ENCODE measurements around the gene CYP27A1.

The CYP27A1 gene

DNA sequence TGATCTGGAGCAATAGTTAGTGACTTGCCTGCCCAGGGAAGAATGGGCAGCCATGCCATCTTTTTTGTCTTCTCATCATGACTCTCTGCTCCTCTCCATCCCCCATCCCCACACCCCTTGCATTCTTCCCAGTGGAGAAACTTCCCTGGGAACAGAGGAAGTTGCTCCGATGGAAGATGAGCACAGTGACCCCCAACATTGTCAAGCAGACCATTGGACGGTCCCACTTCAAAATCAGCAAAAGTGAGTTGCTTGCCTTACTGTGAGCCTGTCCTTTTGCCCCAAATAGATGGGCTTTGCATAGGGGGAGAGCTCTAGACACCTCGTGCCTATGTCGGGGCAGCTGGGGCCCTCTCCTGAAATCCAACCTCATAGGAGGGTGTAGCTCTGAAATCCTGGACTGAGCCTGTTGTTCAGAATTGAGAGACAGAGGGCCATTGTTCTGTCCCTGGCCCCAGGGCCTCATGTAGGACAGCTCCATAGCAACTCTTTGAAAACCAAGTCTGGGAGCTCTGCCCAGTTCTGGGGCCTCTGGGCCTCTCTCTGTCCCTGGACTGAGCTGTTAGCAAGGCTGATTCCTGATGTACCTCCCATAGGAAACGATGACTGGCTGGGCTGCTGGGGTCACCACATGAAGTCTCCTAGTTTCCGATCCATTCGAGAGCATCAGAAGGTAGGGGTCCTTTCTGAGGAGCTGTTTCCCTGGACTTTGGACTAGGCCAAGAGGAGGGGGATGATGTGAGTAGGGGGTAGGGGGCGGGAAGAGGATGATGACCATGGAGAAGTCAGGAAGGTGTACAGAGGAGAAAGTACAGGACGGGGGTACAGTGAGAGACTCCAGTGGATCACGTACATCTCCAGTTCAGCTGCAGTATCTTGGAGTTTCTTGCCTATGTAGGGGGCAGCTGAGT is 36.1 kb upstream of the CYP27A1 start:
- Histone ChIP-seq H3K27ac (ENCODE audit: low read depth, low read length) (no peak overlapping the region), H3K18ac (ENCODE audit: low read length) (no peak overlapping the region), H3K27me3 (ENCODE audit: insufficient read depth, low read length) (no peaks in the 10 kb centered on the region), H4K8ac (ENCODE audit: low read depth, low read length) (no peak overlapping the region), H3K79me1 (ENCODE audit: low read length) (no peaks in the 10 kb centered on the region), H3K9me3 (ENCODE audit: insufficient read depth, low read depth, low read length) (no peaks in the 10 kb centered on the region), H2BK120ac (ENCODE audit: insufficient read depth, low read length, poor library complexity) (no peak overlapping the region), H3K4me3 (ENCODE audit: low read depth, low read length) (no peak overlapping the region), H3K14ac (ENCODE audit: low read length) (no peak overlapping the region), H2BK12ac (ENCODE audit: low read length) (no peak overlapping the region), H4K12ac (ENCODE audit: low read depth, low read length) (no peak overlapping the region), H3K79me2 (ENCODE audit: control insufficient read depth, insufficient read depth, low read length, poor library complexity) (no peaks in the 10 kb centered on the region), H2BK5ac (ENCODE audit: low read depth, low read length, poor library complexity) (no peak overlapping the region), H3K36me3 (ENCODE audit: control insufficient read depth in 1 of 2, insufficient read depth in 2 of 2, low read length in 2 of 2) (peaks cover 47 to 62% of the 10 kb centered on the region in 2 experiments), H3K4ac (ENCODE audit: low read depth, low read length) (no peak overlapping the region), H4K91ac (ENCODE audit: low read depth, low read length) (no peak overlapping the region), H2AK5ac (ENCODE audit: low read length) (no peak overlapping the region), H3K4me2 (ENCODE audit: low read length) (no peak overlapping the region), H3K4me1 (ENCODE audit: control insufficient read depth in 1 of 2, insufficient read depth in 2 of 2, low read length in 2 of 2) (peaks cover 0 to 6% of the 10 kb centered on the region in 2 experiments), H3K9ac (ENCODE audit: low read length) (no peak overlapping the region), H2AFZ (ENCODE audit: insufficient read depth, low read length, poor library complexity) (no peak overlapping the region), H3K23ac (ENCODE audit: low read length) (no peak overlapping the region)
- WGBS (ENCODE audit: extremely low coverage, insufficient coverage, insufficient read length): no CpG with 5 or more reads among the region's 10 CpGs
- no peak for DNase-seq

DNA sequence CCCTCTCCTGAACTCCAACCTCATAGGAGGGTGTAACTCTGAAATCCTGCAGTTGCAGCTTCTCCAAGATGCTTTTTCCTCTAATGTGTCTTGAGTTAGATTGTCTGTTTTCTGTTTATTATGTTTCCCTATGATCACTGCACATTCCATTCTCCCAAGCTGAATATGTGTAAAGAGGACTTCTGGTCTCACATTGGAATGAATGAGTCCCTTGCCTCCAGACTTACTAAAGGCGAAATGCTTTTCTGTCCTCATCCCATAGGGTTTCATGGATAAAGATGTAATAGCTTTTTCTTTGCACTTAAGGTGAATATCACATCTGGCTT is 35.5 kb upstream of the CYP27A1 start:
- Histone ChIP-seq H3K18ac (ENCODE audit: low read length) (no peak overlapping the region), H3K79me1 (ENCODE audit: low read length) (no peaks in the 10 kb centered on the region), H2AK5ac (ENCODE audit: low read length) (no peak overlapping the region), H2AFZ (ENCODE audit: insufficient read depth, low read length, poor library complexity) (no peak overlapping the region), H3K4ac (ENCODE audit: low read depth, low read length) (no peak overlapping the region), H2BK12ac (ENCODE audit: low read length) (no peak overlapping the region), H3K27me3 (ENCODE audit: insufficient read depth, low read length) (no peaks in the 10 kb centered on the region), H2BK120ac (ENCODE audit: insufficient read depth, low read length, poor library complexity) (no peak overlapping the region), H3K79me2 (ENCODE audit: control insufficient read depth, insufficient read depth, low read length, poor library complexity) (no peaks in the 10 kb centered on the region), H3K9ac (ENCODE audit: low read length) (no peak overlapping the region), H4K8ac (ENCODE audit: low read depth, low read length) (no peak overlapping the region), H3K4me3 (ENCODE audit: low read depth, low read length) (no peak overlapping the region), H4K91ac (ENCODE audit: low read depth, low read length) (no peak overlapping the region), H2BK5ac (ENCODE audit: low read depth, low read length, poor library complexity) (no peak overlapping the region), H4K12ac (ENCODE audit: low read depth, low read length) (no peak overlapping the region), H3K27ac (ENCODE audit: low read depth, low read length) (no peak overlapping the region), H3K36me3 (ENCODE audit: control insufficient read depth in 1 of 2, insufficient read depth in 2 of 2, low read length in 2 of 2) (peaks cover 41 to 57% of the 10 kb centered on the region in 2 experiments), H3K9me3 (ENCODE audit: insufficient read depth, low read depth, low read length) (no peaks in the 10 kb centered on the region), H3K14ac (ENCODE audit: low read length) (no peak overlapping the region), H3K4me2 (ENCODE audit: low read length) (no peak overlapping the region), H3K23ac (ENCODE audit: low read length) (no peak overlapping the region), H3K4me1 (ENCODE audit: control insufficient read depth in 1 of 2, insufficient read depth in 2 of 2, low read length in 2 of 2) (peaks cover 0 to 6% of the 10 kb centered on the region in 2 experiments)
- WGBS (ENCODE audit: extremely low coverage, insufficient coverage, insufficient read length): no CpG with 5 or more reads among the region's 1 CpG
- DNase-seq: no peak

DNA sequence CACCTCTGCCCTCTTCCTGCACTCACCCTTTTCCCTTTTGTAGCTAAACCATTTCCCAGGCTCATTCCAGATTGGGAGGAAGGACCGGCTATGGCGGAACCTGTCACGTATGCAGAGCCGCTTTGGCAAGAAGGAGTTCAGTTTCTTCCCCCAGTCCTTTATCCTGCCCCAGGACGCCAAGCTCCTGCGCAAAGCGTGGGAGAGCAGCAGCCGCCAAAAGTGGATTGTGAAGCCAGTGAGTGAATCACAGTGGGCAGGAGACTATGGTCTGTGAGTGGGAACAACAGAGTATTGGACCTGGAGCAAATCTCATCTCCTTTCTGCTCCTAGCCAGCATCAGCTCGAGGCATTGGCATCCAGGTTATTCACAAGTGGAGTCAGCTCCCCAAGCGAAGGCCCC is 35.0 kb upstream of the CYP27A1 start:
- no peaks in the 10 kb centered on the region for H3K27me3 ChIP-seq (ENCODE audit: insufficient read depth, low read length)
- WGBS (ENCODE audit: extremely low coverage, insufficient coverage, insufficient read length): no CpG with 5 or more reads among the region's 10 CpGs
- no peak overlapping the region for H3K9ac ChIP-seq (ENCODE audit: low read length)
- peaks cover 43 to 59% of the 10 kb centered on the region in 2 experiments for H3K36me3 ChIP-seq (ENCODE audit: control insufficient read depth in 1 of 2, insufficient read depth in 2 of 2, low read length in 2 of 2)
- H3K4me3 ChIP-seq (ENCODE audit: low read depth, low read length): no peak overlapping the region
- no peak overlapping the region for H3K18ac ChIP-seq (ENCODE audit: low read length)
- H2AK5ac ChIP-seq (ENCODE audit: low read length): no peak overlapping the region
- DNase-seq: no peak
- no peak overlapping the region for H4K12ac ChIP-seq (ENCODE audit: low read depth, low read length)
- no peak overlapping the region for H2BK12ac ChIP-seq (ENCODE audit: low read length)
- H3K4ac ChIP-seq (ENCODE audit: low read depth, low read length): no peak overlapping the region
- H2BK120ac ChIP-seq (ENCODE audit: insufficient read depth, low read length, poor library complexity): no peak overlapping the region
- no peaks in the 10 kb centered on the region for H3K79me1 ChIP-seq (ENCODE audit: low read length)
- H4K91ac ChIP-seq (ENCODE audit: low read depth, low read length): no peak overlapping the region
- no peaks in the 10 kb centered on the region for H3K9me3 ChIP-seq (ENCODE audit: insufficient read depth, low read depth, low read length)
- H2BK5ac ChIP-seq (ENCODE audit: low read depth, low read length, poor library complexity): no peak overlapping the region
- no peak overlapping the region for H3K23ac ChIP-seq (ENCODE audit: low read length)
- H3K27ac ChIP-seq (ENCODE audit: low read depth, low read length): no peak overlapping the region
- peaks cover 0 to 6% of the 10 kb centered on the region in 2 experiments for H3K4me1 ChIP-seq (ENCODE audit: control insufficient read depth in 1 of 2, insufficient read depth in 2 of 2, low read length in 2 of 2)
- H2AFZ ChIP-seq (ENCODE audit: insufficient read depth, low read length, poor library complexity): no peak overlapping the region
- H3K4me2 ChIP-seq (ENCODE audit: low read length): no peak overlapping the region
- H3K14ac ChIP-seq (ENCODE audit: low read length): no peak overlapping the region
- H4K8ac ChIP-seq (ENCODE audit: low read depth, low read length): no peak overlapping the region
- H3K79me2 ChIP-seq (ENCODE audit: control insufficient read depth, insufficient read depth, low read length, poor library complexity): no peaks in the 10 kb centered on the region

DNA sequence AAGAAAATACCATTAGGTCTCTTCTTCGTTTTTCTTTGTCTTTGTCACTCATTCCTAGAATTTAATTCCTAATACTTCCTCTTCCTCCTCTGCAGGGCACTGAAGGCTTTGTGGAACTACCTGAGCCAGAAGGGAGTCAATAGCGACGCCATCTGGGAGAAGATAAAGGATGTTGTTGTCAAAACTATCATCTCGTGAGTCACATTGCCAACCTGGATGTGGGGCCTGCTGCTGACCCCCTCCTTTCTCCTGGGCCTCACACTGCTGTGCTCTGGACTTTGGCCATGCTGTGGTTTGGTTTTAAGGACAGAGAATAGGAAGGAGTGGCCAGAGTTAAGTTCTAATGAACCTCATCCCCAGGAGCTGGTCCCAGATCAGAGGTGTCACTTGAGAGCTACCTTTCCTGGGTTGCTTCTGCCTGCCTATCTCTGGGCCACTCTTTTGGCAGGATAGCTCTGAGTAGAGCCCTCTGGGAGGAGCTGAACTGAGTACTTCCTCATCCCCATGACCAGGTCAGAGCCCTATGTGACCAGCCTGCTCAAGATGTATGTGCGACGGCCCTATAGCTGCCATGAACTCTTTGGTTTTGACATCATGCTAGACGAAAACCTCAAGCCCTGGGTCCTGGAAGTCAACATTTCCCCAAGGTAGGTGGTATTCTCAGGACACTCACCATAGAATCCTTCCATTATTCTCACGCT is 33.1 kb upstream of the CYP27A1 start:
- no CpG with 5 or more reads among the region's 8 CpGs for WGBS (ENCODE audit: extremely low coverage, insufficient coverage, insufficient read length)
- H3K23ac ChIP-seq (ENCODE audit: low read length): no peak overlapping the region

More for the DNA sequence above, 33.1 kb upstream of the CYP27A1 start:
- no peak overlapping the region for H3K4me3 ChIP-seq (ENCODE audit: low read depth, low read length)
- H3K36me3 ChIP-seq (ENCODE audit: control insufficient read depth in 1 of 2, insufficient read depth in 2 of 2, low read length in 2 of 2): peaks cover 57 to 79% of the 10 kb centered on the region in 2 experiments
- H3K27me3 ChIP-seq (ENCODE audit: insufficient read depth, low read length): no peaks in the 10 kb centered on the region
- H3K4me1 ChIP-seq (ENCODE audit: control insufficient read depth in 1 of 2, insufficient read depth in 2 of 2, low read length in 2 of 2): peaks cover 0 to 6% of the 10 kb centered on the region in 2 experiments
- no peak for DNase-seq
- H2AFZ ChIP-seq (ENCODE audit: insufficient read depth, low read length, poor library complexity): no peak overlapping the region
- H4K91ac ChIP-seq (ENCODE audit: low read depth, low read length): no peak overlapping the region
- no peak overlapping the region for H3K14ac ChIP-seq (ENCODE audit: low read length)
- no peak overlapping the region for H3K4me2 ChIP-seq (ENCODE audit: low read length)
- no peak overlapping the region for H2BK5ac ChIP-seq (ENCODE audit: low read depth, low read length, poor library complexity)
- no peak overlapping the region for H4K12ac ChIP-seq (ENCODE audit: low read depth, low read length)
- no peaks in the 10 kb centered on the region for H3K79me2 ChIP-seq (ENCODE audit: control insufficient read depth, insufficient read depth, low read length, poor library complexity)
- H4K8ac ChIP-seq (ENCODE audit: low read depth, low read length): no peak overlapping the region
- no peak overlapping the region for H3K18ac ChIP-seq (ENCODE audit: low read length)
- no peak overlapping the region for H3K4ac ChIP-seq (ENCODE audit: low read depth, low read length)
- no peak overlapping the region for H3K27ac ChIP-seq (ENCODE audit: low read depth, low read length)
- no peaks in the 10 kb centered on the region for H3K79me1 ChIP-seq (ENCODE audit: low read length)
- H3K9me3 ChIP-seq (ENCODE audit: insufficient read depth, low read depth, low read length): no peaks in the 10 kb centered on the region
- H3K9ac ChIP-seq (ENCODE audit: low read length): no peak overlapping the region
- H2BK120ac ChIP-seq (ENCODE audit: insufficient read depth, low read length, poor library complexity): no peak overlapping the region
- no peak overlapping the region for H2BK12ac ChIP-seq (ENCODE audit: low read length)
- H2AK5ac ChIP-seq (ENCODE audit: low read length): no peak overlapping the region
